ENCODE measurements around the gene NEURL3.

NEURL3 gene

DNA sequence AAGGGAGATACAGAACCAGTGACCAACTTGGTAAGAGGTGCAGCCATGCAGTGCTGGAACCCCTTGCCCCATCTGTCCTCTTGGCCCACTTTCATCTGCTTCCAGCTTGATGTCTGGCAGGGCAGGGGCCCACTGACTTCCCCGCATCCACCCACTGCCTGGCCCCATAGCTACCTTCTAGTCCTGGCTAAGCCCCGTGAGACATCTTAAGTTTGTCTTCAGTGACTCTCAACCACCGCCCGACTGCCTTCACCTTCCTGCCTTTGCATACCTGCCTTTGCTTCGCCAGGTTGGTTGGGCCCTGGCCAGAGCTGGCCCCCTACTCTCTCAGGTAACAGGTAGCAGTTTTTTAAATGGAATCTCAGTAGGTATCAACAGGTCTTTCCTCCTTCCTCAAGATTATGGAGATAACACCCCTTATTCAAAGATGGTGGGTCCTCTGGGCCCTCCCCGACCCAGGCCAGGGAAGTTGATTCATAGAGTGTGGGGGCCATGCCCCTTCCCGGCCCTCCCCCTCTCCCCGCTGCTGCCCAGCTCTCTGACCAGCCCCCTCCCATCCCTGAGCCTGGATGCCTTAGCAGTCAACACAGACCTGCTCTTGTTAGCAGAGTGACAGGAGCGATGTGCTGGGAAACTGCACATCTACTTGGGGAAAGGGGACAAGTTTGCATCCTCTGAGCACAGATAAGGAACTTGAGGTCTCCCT is 34.2 kb upstream of the NEURL3 start:
- DNase-seq (ENCODE audit: low read depth in 2 of 2), result no peak

DNA sequence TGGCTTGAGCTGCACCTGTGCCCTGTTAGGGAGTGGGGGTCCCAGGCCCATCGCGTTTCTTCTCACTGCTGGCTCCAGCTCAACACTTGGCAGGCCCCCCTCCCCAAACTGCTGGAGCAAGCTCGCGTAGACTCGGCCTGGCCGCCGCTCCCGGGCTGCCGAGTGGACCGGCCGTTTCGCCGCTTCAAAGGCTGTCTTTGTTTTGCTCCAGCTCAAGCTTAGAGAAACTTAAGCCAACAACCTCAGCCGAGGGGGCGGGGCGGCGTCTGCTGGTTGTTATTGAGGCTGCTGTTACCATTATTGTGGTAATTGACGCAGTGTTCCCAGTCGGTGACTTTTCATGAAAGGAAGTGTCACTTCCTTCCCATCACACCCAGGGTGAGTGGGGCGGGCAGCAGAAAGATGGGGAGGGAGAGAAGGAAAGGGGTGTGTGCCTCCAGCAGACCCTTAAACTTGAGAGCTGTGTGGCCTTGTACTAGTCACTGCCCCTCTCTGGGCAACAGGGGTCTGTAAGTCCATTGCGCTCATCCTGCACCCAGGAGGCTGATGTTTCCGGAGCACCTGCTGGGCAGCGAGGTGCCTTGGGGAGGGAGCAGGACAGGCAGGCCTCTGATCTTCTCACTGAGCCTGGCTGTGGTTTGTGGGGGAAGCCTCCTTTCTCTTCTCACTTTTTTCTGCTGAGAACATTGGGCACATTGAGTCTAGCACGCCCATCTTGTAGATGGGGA is 33.5 kb upstream of the NEURL3 start:
- DNase-seq (ENCODE audit: low read depth in 2 of 2), result peak; percentile 72 to 94

DNA sequence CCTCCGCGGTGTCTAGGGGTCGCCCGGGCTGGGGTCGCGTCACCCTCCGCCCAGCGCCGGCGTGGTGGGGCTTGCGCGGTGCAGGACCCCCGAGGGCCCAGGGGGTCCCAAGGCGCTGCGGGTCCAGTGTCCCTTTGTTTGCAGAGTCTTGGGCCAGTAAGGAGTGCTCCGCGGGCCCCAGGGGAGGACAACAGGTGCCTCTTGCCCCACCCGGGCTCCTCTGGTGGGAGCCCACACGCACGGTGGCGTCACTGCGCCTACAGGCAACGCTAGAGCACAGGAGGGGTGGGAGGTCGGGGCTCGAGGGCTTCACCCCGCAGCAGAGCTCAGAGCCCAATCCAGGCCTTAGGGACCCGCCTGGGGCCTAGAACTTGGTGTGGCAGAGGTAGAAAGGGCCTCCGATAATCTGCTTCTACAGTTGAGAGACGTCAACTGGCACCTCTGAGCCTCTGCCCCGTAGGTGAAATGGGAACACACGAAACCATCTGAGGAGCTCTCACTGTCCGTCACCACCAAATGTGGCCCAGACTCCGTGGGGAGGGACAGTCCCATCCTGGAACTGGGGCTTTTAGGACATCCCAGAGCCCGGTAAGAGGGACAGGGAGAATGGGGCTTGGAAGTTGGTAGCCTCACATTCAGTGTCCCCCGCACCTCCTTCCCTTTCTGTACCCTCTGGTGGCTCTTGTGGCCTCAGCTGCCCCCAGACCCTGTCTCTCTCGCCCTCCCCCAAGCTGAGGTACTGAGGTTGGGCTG is 32.8 kb upstream of the NEURL3 start:
- DNase-seq (ENCODE audit: low read depth in 2 of 2), result no peak

DNA sequence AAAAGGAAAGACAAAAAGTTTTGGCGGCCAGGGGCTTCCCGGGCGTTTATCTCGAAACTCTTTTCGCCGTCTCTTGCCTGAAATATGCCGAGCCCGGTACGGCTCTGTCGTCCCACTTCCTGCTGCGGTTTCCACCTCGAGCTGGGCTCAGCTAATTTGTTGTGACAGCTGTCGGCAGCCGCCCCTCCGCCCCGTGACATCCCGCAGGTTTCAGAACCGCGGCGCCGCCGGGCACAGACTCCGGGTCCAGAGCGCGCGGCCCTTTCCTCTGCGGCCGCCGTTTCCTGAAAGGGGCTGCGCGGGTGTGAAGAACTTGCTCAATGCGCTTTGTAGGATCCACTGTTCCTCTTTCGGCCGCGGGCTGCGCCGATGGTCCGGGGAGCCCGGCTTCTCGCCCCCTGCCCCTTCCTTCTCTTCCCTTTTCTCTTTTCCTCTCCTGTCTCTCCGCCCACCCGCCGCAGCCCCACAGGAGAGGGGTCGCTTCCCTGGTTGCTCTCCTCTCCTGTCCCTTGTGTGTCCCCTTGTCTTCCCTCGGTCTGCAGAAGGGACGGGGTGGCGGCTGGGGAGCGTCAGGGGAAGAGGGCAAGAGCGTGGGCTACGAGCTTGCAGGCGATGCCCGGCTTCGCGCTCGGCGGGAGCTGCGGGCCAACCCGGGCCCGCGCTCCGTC is 32.0 kb upstream of the NEURL3 start:
- peak; percentile 67 to 83 for DNase-seq (ENCODE audit: low read depth in 2 of 2)

DNA sequence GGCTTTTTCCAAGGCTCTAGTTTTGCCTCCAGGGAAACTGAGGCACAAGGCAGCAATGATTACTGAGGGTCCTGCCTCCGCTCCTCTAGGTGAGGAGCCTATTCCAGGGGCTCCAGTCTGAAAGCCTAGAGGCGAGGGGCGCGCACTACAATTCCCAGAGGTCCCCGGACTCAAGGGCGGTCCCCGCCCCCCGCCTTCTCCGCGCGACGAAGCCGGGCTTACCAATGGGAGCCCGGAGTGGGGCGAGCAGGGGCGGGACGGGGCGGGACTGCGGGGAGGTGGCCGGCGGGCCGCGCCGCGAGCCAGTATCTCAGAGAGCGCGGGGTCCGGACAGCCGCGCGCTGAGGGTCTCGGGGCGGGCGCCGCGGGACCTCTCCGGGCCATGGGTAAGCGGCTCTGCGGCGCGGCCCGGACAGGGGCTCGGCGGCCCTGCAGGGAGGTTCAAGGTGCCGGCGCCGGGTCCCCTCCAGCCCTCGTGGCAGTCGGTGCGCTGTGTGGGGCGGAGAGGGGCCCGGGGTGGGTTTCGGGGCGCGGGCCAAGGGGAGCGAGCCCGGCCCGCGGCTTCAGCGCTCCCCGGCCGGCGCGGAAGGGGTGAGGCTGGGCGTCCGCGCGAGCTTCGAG is 31.4 kb upstream of the NEURL3 start, which contains the start of gene ARID5A:
TSS of gene ARID5A (plus strand) at position 308 of the 621 bp plus-strand sequence. CDS start at position 383, 75 bp downstream.
- peak; percentile 78 to 92 for DNase-seq (ENCODE audit: low read depth in 2 of 2)

DNA sequence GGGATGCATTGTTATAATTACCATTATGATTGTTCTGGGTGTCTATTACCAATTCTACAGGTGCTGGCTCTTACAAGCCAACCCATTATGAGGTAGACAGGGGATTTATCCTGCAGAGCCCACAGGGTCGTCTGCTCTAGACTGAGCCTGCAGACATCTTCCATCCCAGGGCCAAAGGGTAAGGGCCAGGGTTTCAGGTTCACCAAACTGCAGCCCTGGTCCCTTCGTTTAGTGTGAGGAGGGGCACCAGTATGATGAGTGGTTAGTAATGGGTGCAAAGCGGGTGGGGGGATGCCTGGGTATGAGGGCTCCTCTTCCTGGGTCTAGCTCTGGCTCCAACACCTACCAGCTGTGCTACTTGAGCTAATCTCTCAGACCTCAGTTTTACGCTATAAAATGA is 30.2 kb upstream of the NEURL3 start:
- no peak for DNase-seq (ENCODE audit: low read depth in 2 of 2)

DNA sequence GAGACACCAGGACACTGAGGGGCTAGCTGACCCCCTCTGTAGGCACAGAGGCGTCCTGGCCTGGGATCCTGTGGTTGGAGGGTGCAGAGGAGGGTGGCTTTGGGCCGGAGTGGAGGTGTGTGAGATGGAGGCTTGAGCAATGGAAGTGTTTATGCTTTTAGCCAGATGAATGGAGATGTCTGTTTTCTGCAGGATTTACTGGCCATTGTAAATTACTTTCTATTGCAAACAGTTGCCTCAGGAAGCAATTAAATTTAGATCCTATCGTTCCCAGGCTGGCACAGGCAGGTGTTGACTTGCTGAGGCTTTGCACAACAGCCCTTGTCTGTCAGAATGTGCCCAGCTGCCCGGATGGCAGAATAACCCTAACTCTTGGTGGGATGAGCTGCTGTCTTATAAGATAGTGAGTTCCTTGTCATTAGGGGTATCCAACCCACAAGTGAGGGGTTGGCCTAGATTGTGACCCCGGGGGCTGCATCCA is 29.6 kb upstream of the NEURL3 start:
- no peak for DNase-seq (ENCODE audit: low read depth in 2 of 2)

DNA sequence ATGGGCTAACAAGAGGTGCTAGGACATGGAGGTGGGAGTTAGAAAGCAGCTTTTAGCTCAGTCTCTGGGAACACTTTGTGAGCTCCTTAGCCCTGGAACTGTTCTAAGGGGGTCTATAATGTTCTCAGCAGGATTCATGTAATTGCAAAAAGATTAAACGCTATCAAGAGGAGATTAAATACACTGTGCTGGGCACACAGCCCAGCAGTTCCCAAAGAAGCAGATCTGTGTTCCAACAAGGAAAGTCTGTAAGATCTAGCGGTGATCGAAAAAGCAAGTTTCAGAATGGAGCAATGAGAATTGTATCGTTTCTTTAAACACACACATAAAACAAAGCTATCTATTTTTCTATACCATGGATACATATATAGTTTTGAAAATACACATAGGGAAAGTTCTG is 29.0 kb upstream of the NEURL3 start:
- DNase-seq (ENCODE audit: low read depth in 2 of 2), result no peak

DNA sequence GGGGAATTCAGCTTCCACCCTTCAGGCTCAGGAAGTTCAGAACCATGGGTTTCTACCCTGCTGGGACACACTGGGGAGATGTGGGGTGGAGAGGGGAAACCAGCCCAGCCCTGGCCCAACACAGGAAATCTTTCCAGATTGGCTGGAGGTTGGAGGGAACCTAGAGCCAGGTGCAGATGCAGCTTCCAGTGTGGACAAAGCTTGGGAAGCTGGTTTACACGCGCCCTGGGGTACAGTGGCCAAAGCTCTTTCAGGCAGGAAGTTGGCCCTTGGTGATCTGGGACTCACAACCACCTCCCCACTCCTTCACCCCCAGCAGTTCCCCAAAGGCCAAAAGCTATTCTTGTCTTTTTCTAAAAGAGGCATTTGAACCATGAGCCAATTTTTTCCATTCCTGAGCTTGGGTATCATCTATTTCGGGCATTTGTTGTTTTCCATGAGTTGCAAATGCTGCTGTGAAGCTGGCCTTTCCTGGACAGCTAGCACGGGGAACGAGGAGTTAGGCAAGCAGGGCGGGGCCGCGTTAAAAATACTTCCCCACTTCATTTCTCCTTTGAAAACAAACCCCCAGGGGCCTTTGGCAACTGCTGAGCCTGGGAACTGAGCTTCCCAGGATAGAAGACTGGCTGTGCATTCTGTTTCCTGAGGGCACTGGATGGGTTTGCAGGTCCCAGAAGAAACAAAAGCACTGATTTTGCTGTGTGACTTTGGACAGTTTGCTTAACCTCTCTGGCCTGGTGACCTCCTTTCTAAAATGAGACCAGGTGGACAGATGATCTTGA is 28.3 kb upstream of the NEURL3 start:
- no peak for DNase-seq (ENCODE audit: low read depth in 2 of 2)

DNA sequence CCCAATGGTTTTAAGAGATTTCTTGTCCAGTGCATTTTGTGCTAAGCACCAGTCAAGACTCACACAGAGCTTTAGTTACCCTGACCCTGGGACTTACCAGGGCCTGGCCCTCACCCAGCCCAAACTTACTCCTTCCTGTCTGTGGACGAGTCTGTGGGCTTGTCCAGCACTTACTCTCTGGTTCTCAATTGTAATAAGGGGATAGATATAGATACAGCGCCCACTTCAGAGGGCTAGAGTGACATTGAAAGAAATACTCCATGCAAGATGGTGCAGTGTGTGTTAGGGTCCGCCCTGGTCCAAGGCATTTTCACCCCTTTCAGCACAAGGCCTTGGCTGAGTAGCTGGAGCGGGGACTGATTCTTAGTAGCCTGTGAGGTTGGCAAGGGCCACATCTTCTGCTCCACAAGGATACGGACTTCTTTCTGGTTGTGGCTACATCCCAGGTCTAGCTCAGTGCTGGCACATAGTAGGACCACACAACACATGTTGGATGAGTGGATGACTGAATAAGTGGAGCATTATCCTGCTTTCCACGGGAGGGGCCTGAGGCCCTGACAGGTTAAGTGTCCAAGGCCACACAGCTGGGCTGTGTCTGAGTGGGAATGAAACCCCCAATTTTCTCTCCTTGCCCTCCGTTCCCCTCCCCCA is 27.6 kb upstream of the NEURL3 start:
- no peak for DNase-seq (ENCODE audit: low read depth in 2 of 2)

DNA sequence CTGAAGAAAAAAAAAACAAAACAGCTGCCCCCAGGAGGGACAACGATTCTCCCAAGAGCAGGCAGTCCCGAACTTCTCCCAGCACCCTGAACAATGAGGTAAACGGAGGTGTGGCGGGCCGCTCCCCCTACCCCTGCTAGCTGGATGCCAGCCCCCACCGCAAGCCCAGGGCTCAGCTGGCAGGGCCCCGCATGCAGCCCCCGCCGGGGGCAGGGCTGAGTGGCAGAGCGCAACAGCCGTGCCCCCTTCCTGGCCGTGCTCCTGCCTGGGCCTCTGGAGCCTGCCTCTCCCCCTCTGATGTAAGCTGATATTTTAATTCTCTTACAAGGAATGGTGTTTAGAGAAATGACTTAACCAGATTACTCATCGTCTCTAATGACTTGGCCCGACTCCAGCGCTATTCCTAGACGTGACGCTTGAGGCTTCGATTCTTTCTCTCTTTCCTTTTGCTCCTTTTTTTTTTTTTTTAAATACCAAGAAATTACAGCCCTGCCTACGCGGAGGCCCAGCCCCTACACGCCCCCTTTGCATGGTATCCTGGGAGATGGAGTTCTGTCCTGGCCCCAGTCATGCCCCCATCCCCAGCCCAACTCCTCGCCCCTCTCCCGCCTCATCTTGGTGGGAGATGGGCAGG is 26.8 kb upstream of the NEURL3 start:
- DNase-seq (ENCODE audit: low read depth in 2 of 2), result peak; percentile 78 to 89

DNA sequence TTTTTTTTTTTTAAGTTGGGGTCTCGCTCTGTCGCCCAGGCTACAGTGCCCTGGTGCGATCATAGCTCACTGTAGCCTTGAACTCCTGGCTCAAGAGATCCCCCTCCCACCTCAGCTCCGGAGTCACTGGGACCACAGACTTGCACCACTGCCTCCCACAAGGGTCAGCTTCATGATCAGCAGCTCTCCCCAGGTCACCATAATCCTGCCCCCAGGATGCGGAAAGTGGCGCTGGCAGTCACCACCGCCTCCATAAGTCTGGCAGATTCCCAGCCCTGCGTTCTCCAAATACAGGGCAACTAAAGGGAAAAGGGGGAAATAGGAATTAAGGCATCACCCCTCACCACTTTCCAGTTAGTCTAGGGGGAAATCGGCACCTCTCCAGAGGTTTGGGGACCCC is 26.2 kb upstream of the NEURL3 start:
- DNase-seq (ENCODE audit: low read depth in 2 of 2), result no peak

DNA sequence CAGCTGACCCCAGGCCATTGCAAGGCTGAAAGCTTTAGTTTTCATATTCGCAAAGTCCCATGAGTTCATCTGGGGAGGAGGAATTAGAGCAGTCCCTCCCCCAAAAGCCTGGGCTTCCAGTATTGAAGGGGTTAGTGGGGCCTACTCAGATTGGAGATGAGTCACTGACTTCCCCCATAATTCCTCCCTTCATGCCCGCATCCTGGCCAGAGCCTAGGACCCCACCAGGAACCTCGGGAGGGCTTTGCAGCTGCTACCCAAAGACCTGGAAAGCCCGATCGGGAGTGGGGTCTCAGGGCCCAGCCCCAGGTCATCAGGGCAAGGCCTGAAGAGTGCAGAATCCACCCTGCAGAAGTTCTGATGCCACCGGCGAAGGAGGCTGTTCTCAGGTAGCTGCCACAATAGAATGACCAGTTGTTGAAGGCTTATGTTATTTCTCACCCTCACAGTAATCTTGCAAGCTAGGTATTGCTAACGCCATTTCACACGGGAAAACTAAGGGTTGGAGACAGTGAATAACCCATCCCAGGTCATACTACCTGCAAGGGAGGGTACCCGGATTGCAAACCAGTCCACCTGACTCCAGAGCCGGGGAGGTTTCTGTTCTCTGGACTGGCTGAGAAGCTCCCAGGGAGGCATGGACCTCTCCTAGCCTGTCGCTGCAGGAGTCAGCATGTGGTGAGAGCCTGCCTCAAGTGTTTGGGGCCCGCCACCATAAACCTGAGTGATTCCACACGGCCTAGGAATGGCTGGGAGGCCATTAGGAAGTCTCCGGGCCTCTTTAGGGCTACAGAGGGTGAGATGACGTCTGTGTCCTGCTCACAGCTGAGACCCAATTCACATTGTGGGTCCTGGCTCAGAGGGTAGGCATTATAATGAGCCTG is 25.6 kb upstream of the NEURL3 start:
- DNase-seq (ENCODE audit: low read depth in 2 of 2), result no peak

DNA sequence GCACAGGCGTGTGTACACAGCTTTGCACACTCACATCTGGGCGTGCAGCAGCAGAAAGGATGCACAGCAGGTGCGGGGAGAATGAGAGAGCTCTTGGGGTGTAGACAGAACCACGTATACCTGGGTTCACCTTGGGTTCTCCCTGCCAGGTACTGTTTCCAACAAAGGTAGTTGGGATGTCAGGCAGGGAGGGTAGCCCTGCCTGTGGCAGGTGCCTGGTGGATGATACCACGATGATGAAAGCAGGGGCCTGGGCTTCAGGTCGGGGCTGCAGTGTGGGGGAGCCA is 24.9 kb upstream of the NEURL3 start:
- no peak for DNase-seq (ENCODE audit: low read depth in 2 of 2)

DNA sequence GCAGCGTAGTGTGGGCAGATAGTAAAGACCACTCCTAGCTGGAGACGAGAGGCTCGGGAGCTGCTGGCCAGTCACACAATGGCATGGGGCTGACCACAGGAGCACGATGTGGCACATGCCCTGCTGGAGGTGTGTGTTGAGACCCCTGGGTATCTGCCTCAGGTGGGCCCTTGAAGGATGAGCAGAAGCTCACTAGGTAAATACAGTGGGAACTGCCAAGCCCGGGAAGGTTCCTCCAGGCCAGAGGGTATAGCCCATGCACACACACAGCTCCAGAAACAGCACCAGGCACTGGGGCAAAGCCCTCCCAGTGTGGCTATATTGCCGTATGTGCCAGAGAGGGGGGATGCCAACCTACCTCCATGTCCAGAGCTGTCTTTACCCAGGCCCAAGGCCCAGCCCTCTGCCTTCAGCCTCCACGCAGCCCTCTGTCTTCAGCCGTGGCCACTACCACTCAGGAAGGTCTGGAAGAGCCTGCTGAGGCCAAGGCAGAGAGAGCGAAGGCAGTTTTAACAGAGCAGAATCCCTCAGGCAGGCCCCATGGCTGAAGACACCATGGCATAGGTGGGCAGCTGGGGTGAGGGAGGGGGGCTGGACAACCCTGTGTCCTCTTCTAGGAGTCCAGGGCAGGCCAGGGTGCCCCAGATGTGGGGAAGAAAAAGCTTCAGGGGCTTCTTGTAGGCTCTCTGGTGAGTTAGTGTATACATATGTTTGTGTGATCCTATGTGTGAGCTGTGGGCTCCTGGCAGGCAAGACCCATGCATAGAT is 24.4 kb upstream of the NEURL3 start:
- DNase-seq (ENCODE audit: low read depth in 2 of 2), result no peak

DNA sequence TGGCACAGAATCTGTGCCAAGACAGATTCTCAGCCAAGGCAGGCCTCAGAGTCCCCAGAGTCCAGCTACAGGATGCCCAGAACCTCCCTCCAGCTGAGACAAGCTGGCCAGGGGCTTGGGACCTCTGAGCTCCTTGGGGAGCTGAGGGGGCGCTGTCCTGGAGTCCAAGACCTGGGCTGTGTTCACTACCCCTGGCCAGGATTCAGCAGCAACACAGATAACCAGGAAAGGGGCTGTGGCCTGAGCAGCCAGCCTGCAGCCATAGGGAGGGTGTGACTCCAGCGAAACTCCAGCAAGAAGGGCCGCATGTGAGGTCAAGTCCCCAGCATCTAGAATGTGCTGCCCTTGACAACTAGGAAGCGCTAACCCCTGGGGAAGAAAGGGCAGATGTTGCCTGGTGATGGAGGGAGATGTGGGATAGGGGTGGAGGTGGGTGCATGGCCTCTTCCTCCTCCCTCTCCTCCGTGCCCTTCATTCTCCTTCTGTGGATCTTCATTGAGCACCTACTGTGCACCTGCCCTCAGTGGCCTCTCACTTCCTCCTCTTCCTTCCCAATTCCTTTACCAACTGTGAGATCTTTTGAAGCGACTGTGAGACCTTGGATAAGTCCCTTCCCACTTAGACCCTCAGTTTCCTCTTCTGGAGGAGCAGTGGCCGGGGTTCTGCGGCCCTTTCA is 23.7 kb upstream of the NEURL3 start:
- no peak for DNase-seq (ENCODE audit: low read depth in 2 of 2)

DNA sequence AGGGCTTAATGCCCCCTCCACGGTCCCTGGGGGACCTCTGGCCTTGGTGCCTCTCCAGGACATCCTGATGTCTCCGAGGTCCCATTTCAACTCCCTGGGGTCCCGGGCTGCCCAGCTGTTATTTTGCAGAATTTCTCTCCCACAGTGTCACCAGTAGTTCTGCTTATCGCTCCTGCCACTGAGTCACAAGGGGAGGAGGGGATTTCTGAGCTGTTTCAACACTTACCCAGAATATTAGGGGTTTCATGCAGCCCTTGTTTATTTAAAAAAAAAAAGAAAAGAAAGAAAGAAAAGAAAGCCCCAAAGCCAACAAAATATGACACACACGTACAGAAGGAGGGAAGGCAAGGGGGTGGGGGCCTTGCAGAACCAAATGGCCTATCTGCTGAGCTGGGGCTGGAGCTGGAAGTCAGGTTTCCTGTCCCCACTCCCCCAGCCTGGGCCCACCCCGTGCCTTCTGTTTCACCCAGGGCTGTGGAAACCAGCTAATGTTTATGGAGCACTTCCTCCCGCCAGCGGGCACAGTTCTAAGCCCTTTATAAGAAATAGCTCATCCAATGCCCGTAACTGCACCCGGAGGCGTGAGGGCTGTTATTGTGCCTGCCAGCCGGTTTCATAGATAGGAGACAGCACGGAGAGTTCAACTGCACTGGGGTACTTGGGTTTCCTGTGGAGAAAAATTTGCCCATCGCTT is 23.0 kb upstream of the NEURL3 start:
- peak; percentile 58 to 78 for DNase-seq (ENCODE audit: low read depth in 2 of 2)

Data from stimulated activated CD4-positive, alpha-beta T cell treated with anti-CD3 and anti-CD28 coated beads, Interleukin-12 subunit alpha, Interleukin-12 subunit beta, amount 100 ng/mL, for 24 hours (primary cell).